Endodermal cell (in vitro differentiated cells): ENCODE measurements around the gene RASAL1. TPM values are rescaled to one million over a fixed set of nuclear protein-coding genes. Genes with fewer than 3 reads are reported as not detected.

ENCODE experiments used
- DNase-seq: peaks from one replicate; pipeline ENCODE4 v3.0.0-alpha.2; 2017
- H3K27ac ChIP-seq: 2 replicates; pipeline ENCODE4 v1.5.1; 2013; ENCODE audit warnings: mild to moderate bottlenecking, low read depth, low read length, moderate library complexity
- H3K27me3 ChIP-seq: 2 replicates; pipeline ENCODE4 v1.6.1; 2013; ENCODE audit warnings: mild to moderate bottlenecking, low read length, moderate library complexity; ENCODE audit not compliant: insufficient read depth, control insufficient read depth, poor library complexity, severe bottlenecking
- H3K36me3 ChIP-seq: 2 replicates; pipeline ENCODE4 v1.7.0; 2013; ENCODE audit warnings: mild to moderate bottlenecking, low read length, moderate library complexity; ENCODE audit not compliant: control insufficient read depth, insufficient read depth
- H3K4me1 ChIP-seq: one replicate; pipeline ENCODE4 v1.7.0; 2013; ENCODE audit warnings: low read length; ENCODE audit not compliant: control insufficient read depth, insufficient read depth
- H3K4me3 ChIP-seq: 2 replicates; pipeline ENCODE4 v1.5.1; 2013; ENCODE audit warnings: mild to moderate bottlenecking, low read length, moderate library complexity
- H3K9ac ChIP-seq: 2 replicates; pipeline ENCODE4 v1.6.1; 2013; ENCODE audit warnings: mild to moderate bottlenecking, low read length, moderate library complexity; ENCODE audit not compliant: poor library complexity, severe bottlenecking; ENCODE audit errors: extremely low read depth
- H3K9me3 ChIP-seq: 2 replicates; pipeline ENCODE4 v1.6.1; 2013; ENCODE audit warnings: mild to moderate bottlenecking, low read length, moderate library complexity; ENCODE audit not compliant: control insufficient read depth
- H3K27ac Mint-ChIP-seq: 2 replicates; pipeline ENCODE4 v1.8.0; 2020; ENCODE audit warnings: mixed read lengths
- H3K27me3 Mint-ChIP-seq: 2 replicates; pipeline ENCODE4 v1.8.0; 2021; ENCODE audit warnings: mild to moderate bottlenecking, mixed read lengths; ENCODE audit not compliant: insufficient read depth
- H3K36me3 Mint-ChIP-seq: 2 replicates; pipeline ENCODE4 v1.8.0; 2020; ENCODE audit warnings: low read depth, mixed read lengths
- H3K4me1 Mint-ChIP-seq: 2 replicates; pipeline ENCODE4 v1.8.0; 2020; ENCODE audit warnings: mixed read lengths
- H3K4me3 Mint-ChIP-seq: 2 replicates; pipeline ENCODE4 v1.8.0; 2020; ENCODE audit warnings: mild to moderate bottlenecking, moderate library complexity, mixed read lengths
- H3K9me3 Mint-ChIP-seq: 2 replicates; pipeline ENCODE4 v1.8.0; 2020; ENCODE audit warnings: mild to moderate bottlenecking, mixed read lengths
- CTCF ChIP-seq: fragments of 200-600 bp; sonication (generic); conservative IDR thresholded peaks from 2 replicates; pipeline ENCODE4 v1.5.0; 2021; ENCODE audit warnings: antibody characterized with exemption, mild to moderate bottlenecking
- WGBS, 2 experiments: methylation state at CpG; one replicate each; pipeline versions ENCODE4 v1.1.5 to v1.1.7; 2013; ENCODE audit warnings: missing lambda C conversion rate in 2 of 2, mixed read lengths in 1 of 2; ENCODE audit not compliant: insufficient coverage in 1 of 2, insufficient read length in 1 of 2; 5-methylcytosine and 5-hydroxymethylcytosine counted together
- total RNA-seq, 2 donors: library from RNA; stranded (reverse); fragmentation: NEBNext Ultra II Directional in 1 of 2; extraction: Animal tissue kit (Norgen Biotek cat#: 25700) in 1 of 2; gene quantifications; 2 replicates in 1 of 2; 3 replicates in 1 of 2; pipeline ENCODE4 v1.2.1, GENCODE V29; 2021

Gene RASAL1
- total RNA-seq, 2 donors from 2014 or later, result 0.77 to 1.4 TPM

- WGBS, 2 experiments, result 94% methylated on average over 5 to 6 of the region's 6 CpGs
- H3K36me3 ChIP-seq, result no peaks in the 10 kb centered on the region
- no peak overlapping the region for H3K27ac ChIP-seq
- Mint-ChIP-seq H3K36me3 (no peaks in the 10 kb centered on the region), H3K4me3 (no peak overlapping the region), H3K27ac (no peak overlapping the region), H3K27me3 (peaks cover 25% of the 10 kb centered on the region), H3K9me3 (no peaks in the 10 kb centered on the region), H3K4me1 (peaks cover 4% of the 10 kb centered on the region)
- no peak for TF ChIP-seq CTCF
- H3K9me3 ChIP-seq, result no peaks in the 10 kb centered on the region
- DNase-seq, result peak; percentile 60
- H3K27me3 ChIP-seq, result peaks cover 19% of the 10 kb centered on the region
- H3K4me3 ChIP-seq, result no peak overlapping the region
- H3K9ac ChIP-seq, result no peak overlapping the region
- H3K4me1 ChIP-seq, result no peaks in the 10 kb centered on the region
These were observed 1.5 kb upstream of the RASAL1 start for GRCh38 chr12:113136990-113137511.

GRCh38 chr12:113136128-113136989, 798 bp upstream of the RASAL1 start:
- Mint-ChIP-seq H3K4me3 (peak overlapping the region; percentile 55), H3K36me3 (no peaks in the 10 kb centered on the region), H3K4me1 (peaks cover 4% of the 10 kb centered on the region), H3K9me3 (no peaks in the 10 kb centered on the region), H3K27me3 (peaks cover 25% of the 10 kb centered on the region), H3K27ac (peak overlapping the region; percentile 88)
- H3K9ac ChIP-seq, result no peak overlapping the region
- DNase-seq, result peak; percentile 88
- no peak for TF ChIP-seq CTCF
- no peaks in the 10 kb centered on the region for H3K4me1 ChIP-seq
- peak overlapping the region; percentile 42 for H3K4me3 ChIP-seq
- H3K27ac ChIP-seq, result no peak overlapping the region
- no peaks in the 10 kb centered on the region for H3K9me3 ChIP-seq
- no peaks in the 10 kb centered on the region for H3K36me3 ChIP-seq
- H3K27me3 ChIP-seq, result peaks cover 19% of the 10 kb centered on the region
- WGBS, 2 experiments, result 49 to 50% methylated on average over 9 to 21 of the region's 21 CpGs

- Mint-ChIP-seq H3K4me1 (peaks cover 4% of the 10 kb centered on the region), H3K9me3 (no peaks in the 10 kb centered on the region), H3K27me3 (peaks cover 26% of the 10 kb centered on the region), H3K36me3 (no peaks in the 10 kb centered on the region), H3K4me3 (peak overlapping the region; percentile 55), H3K27ac (no peak overlapping the region)
- H3K36me3 ChIP-seq, result no peaks in the 10 kb centered on the region
- DNase-seq, result peak; percentile 57
- no peak overlapping the region for H3K27ac ChIP-seq
- no peaks in the 10 kb centered on the region for H3K9me3 ChIP-seq
- H3K27me3 ChIP-seq, result peaks cover 19% of the 10 kb centered on the region
- TF ChIP-seq CTCF, result no peak
- H3K4me3 ChIP-seq, result no peak overlapping the region
- 79 to 92% methylated on average over 3 to 6 of the region's 6 CpGs for WGBS, 2 experiments
- H3K9ac ChIP-seq, result no peak overlapping the region
- H3K4me1 ChIP-seq, result no peaks in the 10 kb centered on the region
These were observed 1.0 kb downstream of the RASAL1 start for GRCh38 chr12:113134521-113134951.
